PC-9 (cell line): ENCODE data around the gene CIBAR2. TPM values are rescaled to one million over a fixed set of nuclear protein-coding genes. Genes with fewer than 3 reads are reported as not detected.

ENCODE experiments used
- BruUV-seq: library from RNA; stranded (reverse); fragments of 400-500 nt; replicated peaks from 2 replicates; lab custom pipeline; 2021; lab: Mats Ljungman, UMichigan
- CTCF ChIA-PET: fragments of 300-600 bp; sonication (Branson Sonifier 250); formaldehyde crosslinking; loops from one replicate; lab custom pipeline; 2022; ENCODE audit warnings: antibody characterized with exemption; lab: Charles Lee
- POLR2A ChIA-PET: fragments of 300-600 bp; sonication (Branson Sonifier 250); formaldehyde crosslinking; loops from one replicate; lab custom pipeline; 2022; ENCODE audit warnings: antibody characterized with exemption; ENCODE audit not compliant: unreplicated experiment; lab: Charles Lee
- DNase-seq, 2 experiments: peaks; one replicate each; pipeline versions ENCODE4 v3.0.0 to v3.0.0-alpha.2; 2015 to 2022; ENCODE audit warnings: mixed read lengths in 1 of 2
- H2AFZ ChIP-seq: fragments of 200-600 bp; sonication (generic); 2 replicates; pipeline ENCODE4 v1.8.1; 2017; ENCODE audit warnings: antibody characterized with exemption
- H3F3A ChIP-seq: fragments of 200-600 bp; sonication (generic); 2 replicates; pipeline ENCODE4 v1.8.1; 2017; ENCODE audit warnings: antibody characterized with exemption, mild to moderate bottlenecking, low read depth; ENCODE audit not compliant: insufficient read depth
- H3K27ac ChIP-seq: fragments of 200-600 bp; sonication (generic); 2 replicates; pipeline ENCODE4 v1.6.1; 2016; ENCODE audit warnings: mixed run types
- H3K27me3 ChIP-seq: fragments of 200-600 bp; sonication (generic); 2 replicates; pipeline ENCODE4 v1.6.1; 2016; ENCODE audit warnings: low read depth, mixed run types; ENCODE audit not compliant: insufficient read depth
- H3K36me3 ChIP-seq: fragments of 200-600 bp; sonication (generic); 2 replicates; pipeline ENCODE4 v1.6.1; 2016; ENCODE audit warnings: low read depth, mixed run types
- H3K4me1 ChIP-seq: fragments of 200-600 bp; sonication (generic); replicated peaks from 2 replicates; pipeline ENCODE4 v1.6.1; 2016; ENCODE audit warnings: mixed run types; ENCODE audit not compliant: insufficient read depth
- H3K4me2 ChIP-seq: fragments of 200-600 bp; sonication (generic); 2 replicates; pipeline ENCODE4 v1.6.1; 2017; ENCODE audit warnings: mixed run types
- H3K4me3 ChIP-seq: fragments of 200-600 bp; sonication (generic); 2 replicates; pipeline ENCODE4 v1.6.1; 2016; ENCODE audit warnings: mixed run types
- H3K79me2 ChIP-seq: fragments of 200-600 bp; sonication (generic); 2 replicates; pipeline ENCODE4 v1.6.1; 2017; ENCODE audit warnings: low read depth, mixed run types
- H3K9me2 ChIP-seq: fragments of 200-600 bp; sonication (generic); 2 replicates; pipeline ENCODE4 v1.8.1; 2017; ENCODE audit warnings: mild to moderate bottlenecking; ENCODE audit not compliant: insufficient read depth
- H3K9me3 ChIP-seq: fragments of 200-600 bp; sonication (generic); 2 replicates; pipeline ENCODE4 v1.8.1; 2016; ENCODE audit warnings: low read depth; ENCODE audit not compliant: insufficient read depth
- H4K20me1 ChIP-seq: fragments of 200-600 bp; sonication (generic); 2 replicates; pipeline ENCODE4 v1.8.1; 2017; ENCODE audit not compliant: insufficient read depth
- CTCF ChIP-seq: fragments of 200-600 bp; sonication (generic); conservative IDR thresholded peaks from 2 replicates; pipeline ENCODE4 v1.6.1; 2017; ENCODE audit warnings: mixed run types, antibody characterized with exemption, mild to moderate bottlenecking, moderate library complexity
- EZH2 ChIP-seq: fragments of 200-600 bp; sonication (generic); IDR thresholded peaks from 2 replicates; pipeline ENCODE4 v1.8.0; 2017; ENCODE audit warnings: antibody characterized with exemption, low read depth
- intact Hi-C: fragments of 100-400 bp; cut with micrococcal nuclease; formaldehyde crosslinking; loops from one replicate; pipeline ENCODE4 v1.10.0; 2022; ENCODE audit not compliant: unreplicated experiment
- total RNA-seq: library from RNA; stranded (reverse); gene quantifications from 2 replicates; pipeline ENCODE4 v1.2.3, GENCODE V29; 2021

Gene CIBAR2
- total RNA-seq, 1 experiment from 2014 or later, result not detected

GRCh38 chr16:85083051-85083639 is 29.1 kb downstream of the CIBAR2 start:
- CTCF ChIA-PET, result no interaction called here

GRCh38 chr16:85082173-85083050 is 29.9 kb downstream of the CIBAR2 start:
- CTCF ChIA-PET, result interaction anchor here (0.5 kb wide), 1 partner anchor 33 kb away, joined by 4 read pairs; no protein-coding TSS in a partner anchor

More at GRCh38 chr16:85083051-85083639, 29.1 kb downstream of the CIBAR2 start:
- BruUV-seq, result no TSS peak
- DNase-seq, result no peak
- H3K27me3 ChIP-seq, result no peaks in the 10 kb centered on the region
- no peak overlapping the region for H3K4me3 ChIP-seq
- no peaks in the 10 kb centered on the region for H4K20me1 ChIP-seq
- TF ChIP-seq EZH2 (no peak), CTCF (no peak)
- H3K36me3 ChIP-seq, result no peaks in the 10 kb centered on the region
- H3K4me1 ChIP-seq, result no peaks in the 10 kb centered on the region
- no peak overlapping the region for H2AFZ ChIP-seq
- H3F3A ChIP-seq, result no peaks in the 10 kb centered on the region
- H3K4me2 ChIP-seq, result no peak overlapping the region
- no peaks in the 10 kb centered on the region for H3K9me3 ChIP-seq
- H3K79me2 ChIP-seq, result no peaks in the 10 kb centered on the region
- POLR2A ChIA-PET, result interaction anchor here (0.6 kb wide), 1 partner anchor 9 kb away, joined by 4 read pairs; no protein-coding TSS in a partner anchor
- H3K27ac ChIP-seq, result no peak overlapping the region
- no peaks in the 10 kb centered on the region for H3K9me2 ChIP-seq
- intact Hi-C loops, result no loop called here

More at GRCh38 chr16:85082173-85083050, 29.9 kb downstream of the CIBAR2 start:
- DNase-seq, result no peak
- Histone ChIP-seq H3K9me2 (no peaks in the 10 kb centered on the region), H3K4me3 (no peak overlapping the region), H2AFZ (no peak overlapping the region), H3K27ac (no peak overlapping the region), H3K36me3 (no peaks in the 10 kb centered on the region), H3K79me2 (no peaks in the 10 kb centered on the region), H4K20me1 (no peaks in the 10 kb centered on the region), H3K4me1 (no peaks in the 10 kb centered on the region), H3F3A (no peaks in the 10 kb centered on the region), H3K27me3 (no peaks in the 10 kb centered on the region), H3K9me3 (no peaks in the 10 kb centered on the region), H3K4me2 (no peak overlapping the region)
- intact Hi-C loops, result no loop called here
- no TSS peak for BruUV-seq
- TF ChIP-seq EZH2 (no peak), CTCF (no peak)
- POLR2A ChIA-PET, result no interaction called here
